Peyer's patch (tissue), 4 donors: ENCODE results near the gene P2RX5. TPM values are rescaled to one million over a fixed set of nuclear protein-coding genes. Genes with fewer than 3 reads are reported as not detected.
A peak's percentile ranks its signal among the peaks of the same experiment; 100 is the strongest.

Source experiments
- DNase-seq, 3 donors: peaks; one replicate each; pipeline ENCODE4 v3.0.0-alpha.2; 2017 to 2019
- H3K27ac ChIP-seq, 4 donors: fragments of 200-600 bp; sonication (generic); one replicate each; pipeline ENCODE4 v1.5.1; 2016 to 2019
- H3K27me3 ChIP-seq, 2 donors: fragments of 200-600 bp; sonication (generic); one replicate each; pipeline ENCODE4 v1.5.1; 2019
- H3K36me3 ChIP-seq, 3 donors: fragments of 200-600 bp; sonication (generic); one replicate each; pipeline ENCODE4 v1.5.1; 2016 to 2019
- H3K4me1 ChIP-seq, 4 donors: fragments of 200-600 bp; sonication (generic); one replicate each; pipeline ENCODE4 v1.5.1; 2016 to 2019
- H3K4me3 ChIP-seq, 4 donors: fragments of 200-600 bp; sonication (generic); 1 replicate in 3 of 4; 2 replicates in 1 of 4; pipeline ENCODE4 v1.5.1; 2016 to 2019; ENCODE audit warnings: mild to moderate bottlenecking in 1 of 4
- H3K9me3 ChIP-seq, 4 donors: fragments of 200-600 bp; sonication (generic); one replicate each; pipeline ENCODE4 v1.5.1; 2016 to 2019; ENCODE audit warnings: mild to moderate bottlenecking in 1 of 4
- POLR2A ChIP-seq, 2 donors: fragments of 450-650 bp; IDR thresholded peaks; one replicate each; pipeline ENCODE4 v1.5.1; 2017; ENCODE audit warnings: antibody characterized with exemption in 2 of 2, mild to moderate bottlenecking in 2 of 2, moderate library complexity in 2 of 2
- total RNA-seq, 4 donors: library from RNA; depleted of rRNA; stranded (reverse); fragments of >200 nt; gene quantifications; one replicate each; pipeline ENCODE4 v1.1.0, GENCODE V29; 2016
- TF ChIP-seq, protein P1 (sequence below), 6 experiments: fragments of 450-650 bp in 4 of 6; fragments of 200-600 bp in 2 of 6; sonication (generic) in 1 of 6; IDR thresholded peaks; one replicate each; pipeline ENCODE4 v1.5.1; 2017 to 2019; ENCODE audit warnings: antibody characterized with exemption in 6 of 6, mild to moderate bottlenecking in 3 of 6, moderate library complexity in 1 of 6

The P2RX5 gene
- total RNA-seq, 4 donors from 2014 or later: 1.2 to 103 (median 5.7) TPM

DNA sequence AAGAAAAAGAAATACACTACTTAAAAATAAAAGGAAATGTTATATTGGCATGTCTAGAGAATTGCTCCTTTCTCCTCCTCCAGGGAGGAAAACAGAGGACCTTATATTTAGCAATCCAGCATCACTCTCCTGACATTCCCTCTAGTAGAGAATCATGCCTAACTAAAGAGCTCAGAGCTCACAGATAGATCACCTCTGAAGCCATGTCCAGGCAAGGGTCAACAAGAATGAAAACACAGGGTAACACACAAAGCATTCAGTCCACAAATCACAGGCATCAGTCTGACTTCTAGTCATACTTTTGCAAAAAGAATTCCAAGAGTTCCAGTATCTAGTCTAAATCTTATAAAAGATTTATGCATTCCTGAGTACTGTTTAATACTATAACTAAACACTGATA is 23.3 kb upstream of the P2RX5 start:
- Histone ChIP-seq H3K9me3 (no peaks in the 10 kb centered on the region), H3K27me3 (no peaks in the 10 kb centered on the region), H3K4me3 (no peak overlapping the region), H3K27ac (peak overlapping the region; percentile 28 to 84 (median 49)), H3K4me1 (peaks cover 0 to 29% (median 13%) of the 10 kb centered on the region in 4 donors), H3K36me3 (peaks cover 0 to 47% (median 0%) of the 10 kb centered on the region in 3 donors)
- no peak for TF ChIP-seq POLR2A (IDR thresholded peaks at IDR 0.05)
- TF ChIP-seq, protein P1, sequence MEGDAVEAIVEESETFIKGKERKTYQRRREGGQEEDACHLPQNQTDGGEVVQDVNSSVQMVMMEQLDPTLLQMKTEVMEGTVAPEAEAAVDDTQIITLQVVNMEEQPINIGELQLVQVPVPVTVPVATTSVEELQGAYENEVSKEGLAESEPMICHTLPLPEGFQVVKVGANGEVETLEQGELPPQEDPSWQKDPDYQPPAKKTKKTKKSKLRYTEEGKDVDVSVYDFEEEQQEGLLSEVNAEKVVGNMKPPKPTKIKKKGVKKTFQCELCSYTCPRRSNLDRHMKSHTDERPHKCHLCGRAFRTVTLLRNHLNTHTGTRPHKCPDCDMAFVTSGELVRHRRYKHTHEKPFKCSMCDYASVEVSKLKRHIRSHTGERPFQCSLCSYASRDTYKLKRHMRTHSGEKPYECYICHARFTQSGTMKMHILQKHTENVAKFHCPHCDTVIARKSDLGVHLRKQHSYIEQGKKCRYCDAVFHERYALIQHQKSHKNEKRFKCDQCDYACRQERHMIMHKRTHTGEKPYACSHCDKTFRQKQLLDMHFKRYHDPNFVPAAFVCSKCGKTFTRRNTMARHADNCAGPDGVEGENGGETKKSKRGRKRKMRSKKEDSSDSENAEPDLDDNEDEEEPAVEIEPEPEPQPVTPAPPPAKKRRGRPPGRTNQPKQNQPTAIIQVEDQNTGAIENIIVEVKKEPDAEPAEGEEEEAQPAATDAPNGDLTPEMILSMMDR (IDR thresholded peaks at IDR 0.05): no peak
- no peak for DNase-seq

DNA sequence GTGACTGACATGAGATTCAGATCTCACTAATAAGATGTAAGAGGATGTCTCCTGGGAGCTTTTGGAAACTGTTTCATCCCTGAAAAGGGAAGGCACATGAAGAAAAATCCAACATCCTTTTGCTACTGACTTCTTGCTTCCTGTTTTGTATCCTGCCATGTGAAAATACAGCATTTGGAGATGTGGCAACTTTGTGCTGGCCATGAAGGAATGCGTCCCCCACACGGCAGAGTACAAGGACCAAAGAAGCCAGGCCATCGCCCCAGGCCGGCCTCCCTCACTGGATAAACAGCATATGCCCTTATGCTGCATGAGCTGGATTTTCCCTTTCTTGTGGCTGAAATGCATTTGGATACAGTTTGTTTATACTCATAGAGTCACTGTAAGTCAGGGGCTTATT is 22.2 kb upstream of the P2RX5 start:
- Histone ChIP-seq H3K4me1 (peaks cover 0 to 26% (median 10%) of the 10 kb centered on the region in 4 donors), H3K27me3 (no peaks in the 10 kb centered on the region), H3K27ac (no peak overlapping the region), H3K36me3 (peaks cover 0 to 57% (median 0%) of the 10 kb centered on the region in 3 donors), H3K4me3 (no peak overlapping the region), H3K9me3 (no peaks in the 10 kb centered on the region)
- TF ChIP-seq, protein P1 (IDR thresholded peaks at IDR 0.05): no peak
- no peak for TF ChIP-seq POLR2A (IDR thresholded peaks at IDR 0.05)
- DNase-seq: no peak

DNA sequence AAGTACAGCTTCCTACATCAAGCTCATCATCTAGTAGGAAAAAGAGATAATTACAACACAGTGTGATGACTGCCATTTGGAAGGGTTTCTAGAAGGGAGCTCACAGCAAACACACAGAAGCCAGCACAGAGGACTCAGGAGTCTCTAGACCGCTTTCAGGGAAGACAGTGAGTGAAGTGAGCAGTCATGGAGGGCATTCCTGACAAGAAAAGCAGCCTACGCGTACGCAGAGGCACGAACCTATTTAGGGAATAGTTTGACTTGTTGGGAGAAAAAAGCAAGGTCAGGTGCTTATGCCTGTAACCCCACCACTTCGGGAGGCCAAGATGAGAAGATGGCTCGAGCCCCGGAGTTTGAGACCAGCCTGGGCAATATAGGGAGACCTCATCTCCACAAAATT is 19.3 kb upstream of the P2RX5 start:
- H3K36me3 ChIP-seq: peaks cover 0 to 57% (median 0%) of the 10 kb centered on the region in 3 donors
- TF ChIP-seq POLR2A (IDR thresholded peaks at IDR 0.05): no peak
- TF ChIP-seq, protein P1 (IDR thresholded peaks at IDR 0.05): no peak
- H3K4me3 ChIP-seq: no peak overlapping the region
- DNase-seq: no peak
- no peak overlapping the region for H3K27ac ChIP-seq
- H3K9me3 ChIP-seq: no peaks in the 10 kb centered on the region
- no peaks in the 10 kb centered on the region for H3K27me3 ChIP-seq
- peaks cover 0 to 13% (median 8%) of the 10 kb centered on the region in 4 donors for H3K4me1 ChIP-seq

DNA sequence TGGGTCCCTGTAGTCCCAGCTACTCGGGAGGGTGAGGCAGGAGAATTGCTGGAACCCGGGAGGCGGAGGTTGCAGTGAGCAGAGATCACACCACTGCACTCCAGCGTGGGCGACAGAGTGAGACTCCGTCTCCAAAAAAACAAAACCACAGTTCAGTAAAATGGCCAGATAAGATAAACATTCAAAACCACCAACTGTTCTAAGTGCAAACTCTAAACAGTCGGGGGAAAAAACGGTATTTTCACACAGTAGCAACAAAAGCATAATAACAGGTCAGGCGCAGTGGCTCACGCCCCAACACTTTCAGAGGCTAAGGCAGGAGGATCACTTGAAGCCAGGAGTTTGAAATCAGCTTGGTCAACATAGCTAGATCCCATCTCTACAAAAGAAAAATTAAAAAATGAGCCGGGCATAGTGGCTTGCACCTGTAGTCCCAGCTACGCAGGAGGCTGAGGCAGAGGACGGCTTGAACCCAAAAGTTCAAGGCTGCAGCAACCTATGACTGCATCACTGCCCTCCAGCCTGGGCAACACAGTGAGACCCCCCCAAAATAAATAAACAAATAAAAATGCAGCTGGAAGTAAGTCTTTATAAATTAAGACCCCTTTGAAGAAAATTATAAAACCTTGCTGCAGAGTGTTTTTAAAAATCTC is 17.0 kb upstream of the P2RX5 start:
- H3K27ac ChIP-seq: peak overlapping the region in 2 of 4 donors; percentile 19 to 76
- H3K4me1 ChIP-seq: peaks cover 0 to 6% (median 3%) of the 10 kb centered on the region in 4 donors
- TF ChIP-seq, protein P1 (IDR thresholded peaks at IDR 0.05): no peak
- no peak for TF ChIP-seq POLR2A (IDR thresholded peaks at IDR 0.05)
- H3K27me3 ChIP-seq: no peaks in the 10 kb centered on the region
- H3K36me3 ChIP-seq: peaks cover 0 to 46% (median 0%) of the 10 kb centered on the region in 3 donors
- no peak for DNase-seq
- no peaks in the 10 kb centered on the region for H3K9me3 ChIP-seq
- no peak overlapping the region for H3K4me3 ChIP-seq

DNA sequence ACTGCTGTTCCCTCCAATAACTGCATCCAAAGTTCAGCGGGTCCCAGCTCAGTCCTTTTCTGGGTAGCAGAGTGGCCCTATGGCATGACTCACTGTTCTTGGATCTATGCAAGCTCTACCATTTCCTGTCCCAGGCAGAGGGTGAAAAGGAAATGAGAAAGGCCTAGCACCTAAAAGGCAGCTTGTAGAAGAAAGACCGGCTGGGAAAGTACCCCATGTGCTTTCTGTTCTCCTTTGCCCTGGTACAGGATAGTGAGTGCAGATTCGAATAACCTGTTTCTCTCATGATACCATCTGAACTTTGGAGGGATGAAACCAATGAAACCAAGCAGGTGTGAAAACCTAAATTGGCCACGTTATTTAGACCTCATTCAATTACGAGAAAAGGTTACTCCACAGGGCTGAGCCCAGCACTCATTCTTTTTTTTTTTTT is 15.0 kb upstream of the P2RX5 start:
- H3K27me3 ChIP-seq: no peaks in the 10 kb centered on the region
- peaks cover 0 to 26% (median 0%) of the 10 kb centered on the region in 3 donors for H3K36me3 ChIP-seq
- TF ChIP-seq POLR2A (IDR thresholded peaks at IDR 0.05): no peak
- TF ChIP-seq, protein P1 (IDR thresholded peaks at IDR 0.05): no peak
- H3K4me1 ChIP-seq: peaks cover 0 to 6% (median 3%) of the 10 kb centered on the region in 4 donors
- DNase-seq: peak in 2 of 3 donors; percentile 73 to 84
- peak overlapping the region in 3 of 4 donors; percentile 25 to 76 (median 46) for H3K27ac ChIP-seq
- H3K4me3 ChIP-seq: peak overlapping the region in 1 of 4 donors; percentile 18
- H3K9me3 ChIP-seq: no peaks in the 10 kb centered on the region
